Measurements from ENCODE around the gene ZNRF1. TPM values are rescaled to one million over a fixed set of nuclear protein-coding genes. Genes with fewer than 3 reads are reported as not detected.

The ZNRF1 gene
- polyA plus RNA-seq, 2 of the 4 experiments (the other 2 are of a cell fraction) = 18.6 to 22.6 TPM

- H3K4me3 ChIP-seq = no peak overlapping the region
- TF ChIP-seq RFX5 (IDR thresholded peaks at IDR 0.05) (no peak), POLR2AphosphoS2 (conservative IDR thresholded peaks at IDR 0.05; ENCODE audit: low read length) (no peak), SMC3 (IDR thresholded peaks at IDR 0.05) (no peak), NPAS2 (CRISPR knock-in tag; IDR thresholded peaks at IDR 0.05; ENCODE audit: borderline replicate concordance) (no peak), RARB (CRISPR knock-in tag; IDR thresholded peaks at IDR 0.05) (no peak), ZNF302 (CRISPR knock-in tag; IDR thresholded peaks at IDR 0.05) (no peak), ZFP36 (IDR thresholded peaks at IDR 0.05; ENCODE audit: borderline replicate concordance, partially characterized antibody) (no peak), JUN (IDR thresholded peaks at IDR 0.05) (no peak), RNF2 (IDR thresholded peaks at IDR 0.05; ENCODE audit: borderline replicate concordance, low read depth) (no peak), TP53 (CRISPR knock-in tag; IDR thresholded peaks at IDR 0.05) (no peak), CBX8 (IDR thresholded peaks at IDR 0.05) (no peak), CHD2 (IDR thresholded peaks at IDR 0.05; ENCODE audit: low read length, partially characterized antibody) (no peak), MYC (IDR thresholded peaks at IDR 0.05; ENCODE audit: borderline replicate concordance, low read length) (no peak), KDM1A (IDR thresholded peaks at IDR 0.05; ENCODE audit: low read depth) (no peak)
- TF ChIP-seq, protein P1, sequence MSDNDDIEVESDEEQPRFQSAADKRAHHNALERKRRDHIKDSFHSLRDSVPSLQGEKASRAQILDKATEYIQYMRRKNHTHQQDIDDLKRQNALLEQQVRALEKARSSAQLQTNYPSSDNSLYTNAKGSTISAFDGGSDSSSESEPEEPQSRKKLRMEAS (IDR thresholded peaks at IDR 0.05) = no peak
- TF ChIP-seq, protein P2, sequence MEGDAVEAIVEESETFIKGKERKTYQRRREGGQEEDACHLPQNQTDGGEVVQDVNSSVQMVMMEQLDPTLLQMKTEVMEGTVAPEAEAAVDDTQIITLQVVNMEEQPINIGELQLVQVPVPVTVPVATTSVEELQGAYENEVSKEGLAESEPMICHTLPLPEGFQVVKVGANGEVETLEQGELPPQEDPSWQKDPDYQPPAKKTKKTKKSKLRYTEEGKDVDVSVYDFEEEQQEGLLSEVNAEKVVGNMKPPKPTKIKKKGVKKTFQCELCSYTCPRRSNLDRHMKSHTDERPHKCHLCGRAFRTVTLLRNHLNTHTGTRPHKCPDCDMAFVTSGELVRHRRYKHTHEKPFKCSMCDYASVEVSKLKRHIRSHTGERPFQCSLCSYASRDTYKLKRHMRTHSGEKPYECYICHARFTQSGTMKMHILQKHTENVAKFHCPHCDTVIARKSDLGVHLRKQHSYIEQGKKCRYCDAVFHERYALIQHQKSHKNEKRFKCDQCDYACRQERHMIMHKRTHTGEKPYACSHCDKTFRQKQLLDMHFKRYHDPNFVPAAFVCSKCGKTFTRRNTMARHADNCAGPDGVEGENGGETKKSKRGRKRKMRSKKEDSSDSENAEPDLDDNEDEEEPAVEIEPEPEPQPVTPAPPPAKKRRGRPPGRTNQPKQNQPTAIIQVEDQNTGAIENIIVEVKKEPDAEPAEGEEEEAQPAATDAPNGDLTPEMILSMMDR (IDR thresholded peaks at IDR 0.05) = no peak
- TF ChIP-seq, protein P3, sequence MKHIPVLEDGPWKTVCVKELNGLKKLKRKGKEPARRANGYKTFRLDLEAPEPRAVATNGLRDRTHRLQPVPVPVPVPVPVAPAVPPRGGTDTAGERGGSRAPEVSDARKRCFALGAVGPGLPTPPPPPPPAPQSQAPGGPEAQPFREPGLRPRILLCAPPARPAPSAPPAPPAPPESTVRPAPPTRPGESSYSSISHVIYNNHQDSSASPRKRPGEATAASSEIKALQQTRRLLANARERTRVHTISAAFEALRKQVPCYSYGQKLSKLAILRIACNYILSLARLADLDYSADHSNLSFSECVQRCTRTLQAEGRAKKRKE (CRISPR knock-in tag; IDR thresholded peaks at IDR 0.05; ENCODE audit: low read depth) = no peak
- ATAC-seq = peak in 1 of 2 experiments; percentile 17; a peak in 1 of 6 replicates
- no peak for FAIRE-seq
- peaks cover 41% of the 10 kb centered on the region for H3K4me1 ChIP-seq
- ChIA-PET POLR2A (no interaction called here), CTCF (interaction anchor here (1.1 to 2.6 kb wide), 4 partner anchors 24 to 88 kb away, joined by 3 to 12 read pairs (median 6); partner anchors contain the start of gene ZNRF1)
- WGBS (ENCODE audit: missing lambda C conversion rate) = 87% methylated on average over 10 of the region's 10 CpGs
- peak overlapping the region; percentile 22; the same call in 1 of the 3 replicates for H3K4me2 ChIP-seq
- no peak for DNase-seq (ENCODE audit: low read depth in 1 of 2, low spot score in 1 of 2)
- H3K27ac ChIP-seq = peak overlapping the region in 1 of 2 experiments; percentile 60; a peak in 3 of 6 replicates
- no peaks in the 10 kb centered on the region for H3K9me3 ChIP-seq
Observed at GRCh38 chr16:75086688-75087374, 88.0 kb downstream of the ZNRF1 start.

GRCh38 chr16:75087375-75087979 lies 88.7 kb downstream of the ZNRF1 start:
- Histone ChIP-seq H3K4me1 (peaks cover 47% of the 10 kb centered on the region), H3K27ac (peak overlapping the region in 1 of 2 experiments; percentile 60; a peak in 3 of 6 replicates), H3K4me2 (peak overlapping the region; percentile 22; the same call in 1 of the 3 replicates), H3K9me3 (no peaks in the 10 kb centered on the region), H3K4me3 (no peak overlapping the region)
- 83% methylated on average over 6 of the region's 10 CpGs for WGBS (ENCODE audit: missing lambda C conversion rate)
- CTCF ChIA-PET = interaction anchor here (1.1 to 2.6 kb wide), 2 partner anchors 24 to 89 kb away, joined by 3 to 12 read pairs; partner anchors contain the start of gene ZNRF1
- TF ChIP-seq RNF2 (IDR thresholded peaks at IDR 0.05; ENCODE audit: borderline replicate concordance, low read depth) (no peak), ESRRA (IDR thresholded peaks at IDR 0.05; ENCODE audit: borderline replicate concordance, low read length) (no peak)
- DNase-seq (ENCODE audit: low read depth in 1 of 2, low spot score in 1 of 2) = no peak
- no peak for FAIRE-seq
- peak; percentile 44 to 46; a peak in 3 of 6 replicates for ATAC-seq
- POLR2A ChIA-PET = no interaction called here

DNA sequence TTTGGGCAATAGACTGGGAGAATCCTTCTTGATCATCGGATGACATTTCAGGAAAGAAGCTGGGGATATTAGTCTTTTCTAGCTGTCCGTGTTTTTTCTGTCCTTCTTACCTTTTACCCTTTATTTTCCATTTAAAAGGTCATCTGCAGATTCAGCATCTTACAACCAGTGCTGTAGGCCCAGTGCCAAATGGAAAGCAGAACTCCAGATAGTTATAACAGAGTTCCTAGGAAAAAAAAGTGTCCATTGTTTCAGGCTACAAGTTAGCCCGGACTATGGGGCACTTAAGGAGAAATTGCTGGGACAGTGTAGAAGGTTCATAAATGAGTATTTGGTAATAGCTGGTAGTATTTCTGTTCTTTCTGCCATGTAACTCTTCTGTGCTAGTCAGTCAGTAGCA lies 89.4 kb downstream of the ZNRF1 start:
- no peak for ATAC-seq
- ChIA-PET CTCF (interaction anchor here (1.1 to 2.6 kb wide), 2 partner anchors 23 to 90 kb away, joined by 3 to 12 read pairs; partner anchors contain the start of gene ZNRF1), POLR2A (no interaction called here)
- Histone ChIP-seq H3K27ac (no peak overlapping the region), H3K9me3 (no peaks in the 10 kb centered on the region), H3K4me1 (peaks cover 54% of the 10 kb centered on the region), H3K4me3 (no peak overlapping the region), H3K4me2 (no peak overlapping the region)
- FAIRE-seq = no peak
- DNase-seq (ENCODE audit: low read depth in 1 of 2, low spot score in 1 of 2) = no peak
- 92% methylated on average over 3 of the region's 3 CpGs for WGBS (ENCODE audit: missing lambda C conversion rate)
- TF ChIP-seq ZC3H11A (IDR thresholded peaks at IDR 0.05) = no peak
- no peak for TF ChIP-seq FOSL2 (IDR thresholded peaks at IDR 0.05)
- TF ChIP-seq FOSL2 (CRISPR knock-in tag; IDR thresholded peaks at IDR 0.05) = no peak
- TF ChIP-seq HOXB13 (CRISPR knock-in tag; IDR thresholded peaks at IDR 0.05; ENCODE audit: low read depth) = no peak
- no peak for TF ChIP-seq CHD2 (IDR thresholded peaks at IDR 0.05; ENCODE audit: low read length, partially characterized antibody)
- no peak for TF ChIP-seq BHLHE40 (IDR thresholded peaks at IDR 0.05; ENCODE audit: low read depth, low read length)
- no peak for TF ChIP-seq HOXA7 (CRISPR knock-in tag; IDR thresholded peaks at IDR 0.05)
- no peak for TF ChIP-seq ZNF302 (CRISPR knock-in tag; IDR thresholded peaks at IDR 0.05)
- TF ChIP-seq GATA3 (IDR thresholded peaks at IDR 0.05; ENCODE audit: borderline replicate concordance) = no peak
- no peak for TF ChIP-seq MAZ (IDR thresholded peaks at IDR 0.05; ENCODE audit: borderline replicate concordance, low read depth, low read length)
- TF ChIP-seq BCL3 (IDR thresholded peaks at IDR 0.05) = no peak
- TF ChIP-seq HEYL (CRISPR knock-in tag; IDR thresholded peaks at IDR 0.05) = no peak
- no peak for TF ChIP-seq RFX5 (IDR thresholded peaks at IDR 0.05)

All from A549 (cell line).